ENCODE data around the gene ADSS1.

ADSS1 gene

GRCh38 chr14:104794631-104794992 is 70.6 kb downstream of the ADSS1 start:
- DNase-seq (ENCODE audit: low read depth in 2 of 2), result peak in 1 of 2 donors; percentile 43
- H3K4me3 ChIP-seq (replicated peaks in 1 of 2; ENCODE audit: low read depth in 2 of 2, low read length in 2 of 2), result peak overlapping the region; percentile 73 to 76
- no peak for TF ChIP-seq CTCF (IDR thresholded peaks at IDR 0.05; ENCODE audit: low read depth, low read length)

GRCh38 chr14:104794993-104795780 is 71.2 kb downstream of the ADSS1 start, which contains the start of gene AKT1:
Gene AKT1 (minus strand): TSS chr14:104795748. CDS start chr14:104792643, 3,105 bp downstream.
- TF ChIP-seq CTCF (IDR thresholded peaks at IDR 0.05; ENCODE audit: low read depth, low read length), result no peak
- H3K4me3 ChIP-seq (replicated peaks in 1 of 2; ENCODE audit: low read depth in 2 of 2, low read length in 2 of 2), result peak within 1 kb of the TSS; percentile 73 to 76
- DNase-seq (ENCODE audit: low read depth in 2 of 2), result no peak

GRCh38 chr14:104795781-104796686 is 72.0 kb downstream of the ADSS1 start:
- DNase-seq (ENCODE audit: low read depth in 2 of 2), result peak; percentile 33 to 58
- peak overlapping the region; percentile 48 to 49 for H3K4me3 ChIP-seq (replicated peaks in 1 of 2; ENCODE audit: low read depth in 2 of 2, low read length in 2 of 2)
- no peak for TF ChIP-seq CTCF (IDR thresholded peaks at IDR 0.05; ENCODE audit: low read depth, low read length)

GRCh38 chr14:104796687-104797081 is 72.7 kb downstream of the ADSS1 start:
- H3K4me3 ChIP-seq (replicated peaks in 1 of 2; ENCODE audit: low read depth in 2 of 2, low read length in 2 of 2), result no peak overlapping the region

More at GRCh38 chr14:104796687-104797081, 72.7 kb downstream of the ADSS1 start:
- TF ChIP-seq CTCF (IDR thresholded peaks at IDR 0.05; ENCODE audit: low read depth, low read length), result no peak
- no peak for DNase-seq (ENCODE audit: low read depth in 2 of 2)
